ENCODE results near the gene SFXN1. TPM values are rescaled to one million over a fixed set of nuclear protein-coding genes. Genes with fewer than 3 reads are reported as not detected.

SFXN1 gene
- total and polyA plus RNA-seq, 7 donors: 18.1 to 68.0 (median 22.8) TPM

DNA sequence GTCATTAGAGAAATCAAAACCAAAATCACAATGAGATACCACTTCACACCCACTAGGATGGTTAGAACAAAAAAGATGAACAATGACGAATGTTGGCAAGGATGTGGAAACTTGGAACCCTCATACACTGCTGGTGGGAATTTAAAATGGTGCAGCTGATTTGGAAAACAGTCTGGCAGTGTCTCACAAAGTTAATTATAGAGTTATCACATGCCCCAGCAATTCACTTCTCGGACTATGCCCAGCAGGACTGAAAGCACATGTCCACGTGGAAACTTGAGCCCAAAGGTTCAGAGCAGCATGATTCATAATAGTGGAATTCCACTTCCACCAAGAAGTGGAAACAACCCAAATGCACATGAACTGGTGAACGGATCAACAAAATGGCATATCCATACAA lies 94.5 kb downstream of the SFXN1 start:
- WGBS, 2 donors: 18 to 60% methylated on average over 4 of the region's 4 CpGs
- Histone ChIP-seq H3K9me3 (no peaks in the 10 kb centered on the region), H3K36me3 (no peaks in the 10 kb centered on the region), H3K27me3 (peaks cover 0 to 44% (median 0%) of the 10 kb centered on the region in 3 donors), H3K4me1 (no peaks in the 10 kb centered on the region), H3K4me3 (no peak overlapping the region), H3K27ac (no peak overlapping the region)
- TF ChIP-seq POLR2A (IDR thresholded peaks at IDR 0.05) (no peak), POLR2AphosphoS5 (IDR thresholded peaks at IDR 0.05) (no peak), EP300 (IDR thresholded peaks at IDR 0.05) (no peak)
- TF ChIP-seq, protein P1, sequence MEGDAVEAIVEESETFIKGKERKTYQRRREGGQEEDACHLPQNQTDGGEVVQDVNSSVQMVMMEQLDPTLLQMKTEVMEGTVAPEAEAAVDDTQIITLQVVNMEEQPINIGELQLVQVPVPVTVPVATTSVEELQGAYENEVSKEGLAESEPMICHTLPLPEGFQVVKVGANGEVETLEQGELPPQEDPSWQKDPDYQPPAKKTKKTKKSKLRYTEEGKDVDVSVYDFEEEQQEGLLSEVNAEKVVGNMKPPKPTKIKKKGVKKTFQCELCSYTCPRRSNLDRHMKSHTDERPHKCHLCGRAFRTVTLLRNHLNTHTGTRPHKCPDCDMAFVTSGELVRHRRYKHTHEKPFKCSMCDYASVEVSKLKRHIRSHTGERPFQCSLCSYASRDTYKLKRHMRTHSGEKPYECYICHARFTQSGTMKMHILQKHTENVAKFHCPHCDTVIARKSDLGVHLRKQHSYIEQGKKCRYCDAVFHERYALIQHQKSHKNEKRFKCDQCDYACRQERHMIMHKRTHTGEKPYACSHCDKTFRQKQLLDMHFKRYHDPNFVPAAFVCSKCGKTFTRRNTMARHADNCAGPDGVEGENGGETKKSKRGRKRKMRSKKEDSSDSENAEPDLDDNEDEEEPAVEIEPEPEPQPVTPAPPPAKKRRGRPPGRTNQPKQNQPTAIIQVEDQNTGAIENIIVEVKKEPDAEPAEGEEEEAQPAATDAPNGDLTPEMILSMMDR (IDR thresholded peaks at IDR 0.05): no peak
- DNase-seq: no peak
- intact Hi-C loops (cut with DNase I): no loop called here

DNA sequence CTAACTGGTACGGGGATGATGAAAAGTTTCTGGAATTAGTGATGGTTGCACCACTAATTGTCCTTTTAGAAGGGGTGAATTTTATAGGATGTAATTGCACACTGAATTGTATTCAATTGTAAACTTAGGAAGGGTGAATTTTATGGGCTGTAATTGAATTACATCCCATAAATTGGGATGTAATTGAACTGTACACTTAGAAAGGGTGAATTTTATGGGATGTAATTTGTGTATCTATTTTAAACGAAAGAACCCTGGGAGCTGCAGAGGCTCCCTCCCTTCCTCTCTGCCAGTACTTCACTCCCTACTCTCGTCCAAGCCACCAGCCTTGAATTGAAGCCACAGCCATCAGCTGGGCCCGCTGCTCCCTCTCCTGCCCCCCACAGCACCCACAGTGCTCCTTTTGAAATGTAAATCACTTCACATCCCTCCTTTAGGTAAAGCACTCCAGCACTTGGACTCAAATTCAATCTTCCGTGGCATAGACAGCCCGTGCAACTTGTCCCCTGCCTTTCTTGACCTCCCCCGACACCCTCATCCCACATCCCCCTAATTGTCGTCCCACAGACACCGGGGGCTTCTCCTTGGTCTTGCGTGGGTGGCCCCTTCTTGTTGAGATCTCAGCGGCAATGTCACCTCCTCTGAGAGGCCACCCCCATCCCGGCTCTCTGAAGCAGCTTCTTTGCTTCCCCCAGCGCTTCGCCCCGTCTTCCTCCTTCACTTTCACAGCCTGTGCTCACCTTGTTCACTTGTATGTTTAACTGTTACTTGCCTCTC lies 95.3 kb downstream of the SFXN1 start:
- Histone ChIP-seq H3K4me3 (no peak overlapping the region), H3K36me3 (no peaks in the 10 kb centered on the region), H3K27ac (no peak overlapping the region), H3K4me1 (no peaks in the 10 kb centered on the region), H3K27me3 (peaks cover 0 to 46% (median 0%) of the 10 kb centered on the region in 3 donors), H3K9me3 (no peaks in the 10 kb centered on the region)
- DNase-seq: no peak
- no peak for TF ChIP-seq POLR2AphosphoS5 (IDR thresholded peaks at IDR 0.05)
- TF ChIP-seq, protein P1 (IDR thresholded peaks at IDR 0.05): no peak
- no peak for TF ChIP-seq POLR2A (IDR thresholded peaks at IDR 0.05)
- TF ChIP-seq EP300 (IDR thresholded peaks at IDR 0.05): no peak
- WGBS, 2 donors: 25 to 49% methylated on average over 15 of the region's 15 CpGs
- intact Hi-C loops (cut with DNase I): no loop called here

GRCh38 chr5:175575301-175575700 lies 96.9 kb downstream of the SFXN1 start:
- Histone ChIP-seq H3K36me3 (no peaks in the 10 kb centered on the region), H3K4me1 (no peaks in the 10 kb centered on the region), H3K9me3 (no peaks in the 10 kb centered on the region), H3K27me3 (peaks cover 0 to 43% (median 0%) of the 10 kb centered on the region in 3 donors), H3K27ac (no peak overlapping the region), H3K4me3 (no peak overlapping the region)
- no peak for DNase-seq
- intact Hi-C loops (cut with DNase I): no loop called here
- no peak for TF ChIP-seq POLR2AphosphoS5 (IDR thresholded peaks at IDR 0.05)
- TF ChIP-seq POLR2A (IDR thresholded peaks at IDR 0.05): no peak
- no peak for TF ChIP-seq EP300 (IDR thresholded peaks at IDR 0.05)
- TF ChIP-seq, protein P1 (IDR thresholded peaks at IDR 0.05): no peak
- 94 to 95% methylated on average over 2 of the region's 2 CpGs for WGBS, 2 donors

GRCh38 chr5:175576096-175576495 lies 97.7 kb downstream of the SFXN1 start:
- 47 to 80% methylated on average over 7 of the region's 7 CpGs for WGBS, 2 donors

DNA sequence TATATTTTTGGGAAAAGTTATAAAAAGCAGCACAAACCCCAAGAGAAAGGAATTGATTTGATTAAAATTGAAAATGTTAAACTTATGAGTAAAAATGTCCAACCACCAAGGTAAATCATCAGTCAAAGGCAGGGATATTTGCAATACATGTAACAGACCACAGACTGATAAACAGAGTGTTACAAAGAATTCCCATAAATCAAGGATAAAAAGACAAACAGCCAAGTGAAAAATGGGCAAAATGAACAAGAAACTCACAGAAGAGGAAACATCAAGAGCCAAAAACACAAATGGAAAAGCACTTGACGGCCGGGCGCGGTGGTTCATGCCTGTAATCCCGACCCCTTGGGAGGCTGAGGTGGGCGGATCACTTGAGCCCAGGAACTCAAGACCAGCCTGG lies 98.2 kb downstream of the SFXN1 start:
- H3K4me1 ChIP-seq: no peaks in the 10 kb centered on the region
- no peak for DNase-seq
- WGBS, 2 donors: 78 to 84% methylated on average over 6 of the region's 6 CpGs
- H3K27me3 ChIP-seq: peaks cover 0 to 41% (median 0%) of the 10 kb centered on the region in 3 donors
- no peaks in the 10 kb centered on the region for H3K36me3 ChIP-seq
- H3K27ac ChIP-seq: no peak overlapping the region
- intact Hi-C loops (cut with DNase I): no loop called here
- TF ChIP-seq POLR2A (IDR thresholded peaks at IDR 0.05) (no peak), POLR2AphosphoS5 (IDR thresholded peaks at IDR 0.05) (no peak)
- TF ChIP-seq, protein P1 (IDR thresholded peaks at IDR 0.05): no peak
- no peak overlapping the region for H3K4me3 ChIP-seq
- no peaks in the 10 kb centered on the region for H3K9me3 ChIP-seq

More at GRCh38 chr5:175576096-175576495, 97.7 kb downstream of the SFXN1 start:
- no peaks in the 10 kb centered on the region for H3K4me1 ChIP-seq
- no peak for DNase-seq
- no peak overlapping the region for H3K4me3 ChIP-seq
- H3K9me3 ChIP-seq: no peaks in the 10 kb centered on the region
- intact Hi-C loops (cut with DNase I): no loop called here
- no peaks in the 10 kb centered on the region for H3K36me3 ChIP-seq
- peaks cover 0 to 41% (median 0%) of the 10 kb centered on the region in 3 donors for H3K27me3 ChIP-seq
- TF ChIP-seq POLR2A (IDR thresholded peaks at IDR 0.05): no peak
- H3K27ac ChIP-seq: no peak overlapping the region

Other genes starting within 250 kb of the SFXN1 start
- not detected for gene DRD1, start 34.4 kb upstream of the SFXN1 start, total RNA-seq
- gene DRD1, start 34.4 kb upstream of the SFXN1 start, polyA plus RNA-seq: under 1 TPM in 1 of 3 donors, not detected in 2; 0.06 TPM
- 1 to 10 TPM; 1.1 to 3.8 (median 2.0) TPM for gene HRH2, start 179.5 kb downstream of the SFXN1 start, total RNA-seq
- gene HRH2, start 179.5 kb downstream of the SFXN1 start, polyA plus RNA-seq: 1 to 10 TPM in 1 of 3 donors, under 1 TPM in 2; under 0.01 to 3.6 (median 0.23) TPM